D721Med (cell line): ENCODE measurements around the gene RPL32.

Source experiments
- DNase-seq: peaks from one replicate; pipeline ENCODE4 v3.0.0; 2011; ENCODE audit warnings: low spot score; ENCODE audit not compliant: insufficient read length
- FAIRE-seq: peaks from 2 replicates; lab custom pipeline; 2011; peaks lifted over from hg19 to GRCh38; lab: Jason Lieb, UNC
- TF ChIP-seq, protein P1 (sequence below): IDR thresholded peaks from 2 replicates; pipeline ENCODE4 v1.5.1; 2012; ENCODE audit warnings: mild to moderate bottlenecking, control low read depth; ENCODE audit not compliant: insufficient read depth; ENCODE audit errors: missing control alignments

Gene RPL32

DNA sequence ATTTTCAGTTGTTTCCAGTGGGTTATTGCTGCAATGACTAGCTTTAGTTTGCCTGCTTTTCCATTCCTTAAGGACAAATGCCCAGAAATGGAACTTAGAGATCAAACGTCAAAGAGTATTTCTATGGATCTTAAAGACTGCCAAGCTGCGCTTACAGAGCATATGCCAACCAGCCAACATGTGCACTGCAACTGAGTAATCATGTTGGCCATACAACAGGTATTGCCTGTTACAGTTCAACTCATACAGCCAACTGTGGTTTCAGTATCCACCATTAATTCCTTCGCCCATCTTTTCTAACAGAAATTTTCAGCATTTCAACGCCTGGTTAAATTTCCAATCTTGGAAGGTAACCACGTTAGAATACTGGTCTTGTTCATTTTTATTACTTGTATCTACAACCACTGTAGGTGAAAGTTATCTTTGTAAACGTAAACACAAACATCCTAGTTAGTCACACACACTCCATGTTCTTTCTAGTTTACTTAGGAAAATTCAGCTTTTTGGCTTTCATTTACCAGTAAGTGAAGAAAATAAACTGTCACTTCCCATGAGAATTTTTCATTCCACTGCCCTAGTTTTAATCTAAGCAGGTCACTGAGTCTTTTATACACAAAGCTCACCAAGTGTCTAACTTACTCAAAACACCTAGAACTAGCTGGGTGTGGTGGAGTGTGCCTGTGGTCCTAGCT lies 3.9 kb downstream of the RPL32 start:
- TF ChIP-seq, protein P1, sequence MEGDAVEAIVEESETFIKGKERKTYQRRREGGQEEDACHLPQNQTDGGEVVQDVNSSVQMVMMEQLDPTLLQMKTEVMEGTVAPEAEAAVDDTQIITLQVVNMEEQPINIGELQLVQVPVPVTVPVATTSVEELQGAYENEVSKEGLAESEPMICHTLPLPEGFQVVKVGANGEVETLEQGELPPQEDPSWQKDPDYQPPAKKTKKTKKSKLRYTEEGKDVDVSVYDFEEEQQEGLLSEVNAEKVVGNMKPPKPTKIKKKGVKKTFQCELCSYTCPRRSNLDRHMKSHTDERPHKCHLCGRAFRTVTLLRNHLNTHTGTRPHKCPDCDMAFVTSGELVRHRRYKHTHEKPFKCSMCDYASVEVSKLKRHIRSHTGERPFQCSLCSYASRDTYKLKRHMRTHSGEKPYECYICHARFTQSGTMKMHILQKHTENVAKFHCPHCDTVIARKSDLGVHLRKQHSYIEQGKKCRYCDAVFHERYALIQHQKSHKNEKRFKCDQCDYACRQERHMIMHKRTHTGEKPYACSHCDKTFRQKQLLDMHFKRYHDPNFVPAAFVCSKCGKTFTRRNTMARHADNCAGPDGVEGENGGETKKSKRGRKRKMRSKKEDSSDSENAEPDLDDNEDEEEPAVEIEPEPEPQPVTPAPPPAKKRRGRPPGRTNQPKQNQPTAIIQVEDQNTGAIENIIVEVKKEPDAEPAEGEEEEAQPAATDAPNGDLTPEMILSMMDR: no peak
- no peak for DNase-seq
- FAIRE-seq: no peak

DNA sequence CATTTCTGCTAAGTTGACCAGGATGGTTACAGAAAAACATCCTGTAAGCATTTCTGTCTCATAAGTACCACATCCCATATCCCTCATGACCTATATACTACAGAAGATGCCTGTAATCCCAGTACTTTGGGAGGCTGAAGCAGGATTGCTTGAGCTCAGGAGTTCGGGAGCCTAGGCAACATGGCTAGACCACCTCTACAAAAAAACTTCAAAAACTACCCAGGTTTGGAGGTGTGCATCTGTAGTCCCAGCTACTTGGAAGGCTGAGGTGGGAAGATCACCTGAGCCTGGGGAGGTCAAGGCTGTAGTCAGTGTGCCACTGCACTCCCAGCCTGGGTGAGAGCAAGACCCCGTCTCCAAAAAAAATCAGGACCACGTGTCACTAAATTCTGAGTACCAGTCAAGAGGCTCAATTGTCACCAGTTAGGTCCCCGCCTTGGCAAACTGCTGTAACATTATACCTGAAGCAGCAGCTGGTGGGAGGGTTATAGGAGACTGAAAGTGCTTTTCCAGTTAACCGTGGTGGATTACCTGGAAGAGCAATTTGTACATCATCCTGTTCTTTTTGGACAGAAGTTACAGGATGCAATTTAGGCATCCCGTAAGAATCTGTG lies 6.2 kb downstream of the RPL32 start:
- TF ChIP-seq, protein P1: no peak
- FAIRE-seq (no peak), DNase-seq (no peak)

DNA sequence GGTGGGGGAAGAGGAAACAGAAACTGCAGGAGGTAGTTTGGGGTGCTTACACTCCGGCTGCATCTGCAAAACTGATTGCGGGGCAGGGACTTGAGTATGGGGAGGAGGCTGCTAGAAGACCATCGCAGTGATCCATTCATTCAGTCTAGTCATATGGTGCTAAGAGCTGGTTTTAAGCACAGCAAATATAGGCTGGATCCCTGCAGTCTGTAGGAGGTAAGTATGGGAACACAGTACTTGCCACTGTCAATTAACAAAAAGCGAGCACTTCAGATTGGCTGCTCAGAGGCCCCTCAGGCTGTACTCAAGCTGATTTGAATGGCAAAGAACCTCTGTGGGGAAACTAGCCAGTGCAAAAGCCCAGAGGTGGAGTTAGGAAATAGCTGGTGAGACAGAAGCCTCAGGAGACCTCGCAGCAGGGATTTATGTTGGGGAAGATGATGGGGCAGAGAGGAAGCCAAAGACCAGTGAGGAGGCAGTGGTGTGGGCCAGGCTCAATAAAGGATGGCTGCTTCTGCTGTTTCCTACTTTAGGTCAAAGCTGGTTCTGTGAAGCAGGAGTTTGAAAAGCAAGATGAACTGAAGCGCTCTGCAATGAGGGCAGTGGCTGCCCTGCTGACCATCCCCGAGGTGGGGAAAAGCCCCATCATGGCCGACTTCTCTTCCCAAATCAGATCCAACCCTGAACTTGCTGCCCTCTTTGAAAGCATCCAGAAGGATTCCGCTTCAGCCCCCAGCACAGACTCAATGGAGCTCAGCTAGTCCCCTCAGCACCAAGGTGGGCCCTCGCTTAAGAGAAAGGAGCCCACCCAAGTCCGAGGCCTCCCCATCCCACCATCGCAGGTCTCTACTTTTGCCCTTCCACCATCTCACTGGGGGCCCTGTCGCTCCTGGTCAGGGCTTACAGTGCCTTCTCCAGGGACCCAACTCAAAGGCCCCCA lies 7.9 kb downstream of the RPL32 start:
- DNase-seq (no peak), FAIRE-seq (no peak)
- TF ChIP-seq, protein P1: no peak

DNA sequence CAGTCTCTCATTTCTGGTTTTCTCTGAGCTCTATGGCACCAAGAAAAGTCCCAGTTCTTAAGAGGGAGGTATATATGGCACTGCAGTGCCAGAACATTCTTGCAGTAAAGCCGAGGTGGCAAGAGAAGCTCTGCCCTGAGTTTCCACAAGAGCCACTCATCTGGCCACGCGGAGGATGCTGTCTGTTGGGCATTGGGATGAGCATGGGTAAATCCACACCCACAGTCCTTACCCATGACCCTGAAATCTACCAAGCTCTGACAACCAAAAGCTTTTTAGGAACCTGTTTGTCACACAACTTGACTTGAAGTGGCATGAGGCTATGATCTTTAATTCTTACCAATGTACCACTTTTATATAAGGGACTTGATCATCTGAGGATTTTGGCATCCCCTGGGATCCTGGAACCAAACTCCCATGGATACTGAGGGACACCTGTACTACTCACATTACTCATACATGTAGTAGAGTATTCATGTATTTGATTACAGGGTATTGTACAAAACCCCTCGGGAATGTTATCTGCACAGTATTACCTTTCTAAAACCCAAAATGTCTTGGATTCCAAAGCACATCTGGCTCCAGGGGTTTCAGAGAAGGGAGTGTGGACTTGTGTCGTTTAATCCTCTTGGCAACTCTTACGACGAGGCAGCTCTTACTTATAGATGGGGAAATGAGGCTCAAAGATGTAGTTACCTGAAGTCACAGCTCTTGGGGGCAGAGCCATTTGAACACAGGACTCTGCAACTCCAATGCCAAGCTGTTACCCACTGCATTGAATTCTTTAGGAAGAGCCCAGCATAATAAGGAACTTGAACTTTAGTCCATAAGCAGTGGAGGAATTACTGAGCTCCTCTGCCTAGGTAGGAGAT lies 8.8 kb downstream of the RPL32 start:
- TF ChIP-seq, protein P1: no peak
- FAIRE-seq: no peak
- DNase-seq: no peak

DNA sequence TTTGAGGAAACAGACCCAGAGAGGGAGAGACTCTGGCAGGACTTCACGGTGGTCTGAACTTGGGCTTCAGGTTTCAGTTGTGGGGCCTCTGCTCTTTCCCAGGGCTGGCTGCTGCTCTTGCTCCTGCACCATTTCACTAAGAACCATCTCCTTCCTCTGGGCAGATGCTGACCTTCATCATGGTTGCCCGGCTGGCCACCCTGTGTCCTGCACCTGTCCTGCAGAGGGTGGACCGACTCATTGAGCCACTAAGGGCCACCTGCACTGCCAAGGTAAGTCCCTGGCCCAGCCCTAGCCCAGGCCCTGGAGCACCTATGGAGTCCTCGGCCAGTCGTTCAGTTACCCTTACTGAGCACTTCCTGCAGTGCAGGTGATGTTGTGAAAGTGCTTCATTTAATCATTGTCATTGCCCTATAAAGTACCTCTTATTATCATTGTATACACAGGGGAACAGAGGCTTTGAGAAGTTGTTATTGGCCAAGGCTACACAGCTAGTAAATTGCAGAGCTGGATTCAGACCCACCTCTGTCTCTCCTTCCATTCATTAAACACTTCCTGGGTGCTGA lies 10.0 kb downstream of the RPL32 start:
- TF ChIP-seq, protein P1: no peak
- DNase-seq: no peak
- FAIRE-seq: no peak

DNA sequence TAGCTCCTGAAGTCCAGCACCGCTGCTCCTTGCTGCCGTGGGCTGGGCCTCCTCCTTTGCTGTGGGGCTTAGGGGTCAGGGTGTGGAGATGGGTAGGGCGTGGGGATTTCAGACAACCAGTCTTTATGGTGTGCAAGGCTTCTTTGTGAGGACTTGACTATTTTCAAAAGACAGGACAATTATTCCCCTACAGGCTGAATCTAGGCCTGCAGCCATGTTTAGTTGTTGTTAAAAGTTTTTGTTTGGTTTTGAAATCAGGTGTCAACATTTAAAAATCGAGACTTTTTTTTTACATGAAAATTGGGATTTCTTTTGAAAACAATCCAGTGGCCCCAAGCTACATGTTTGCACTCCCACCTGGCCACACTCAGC lies 10.6 kb downstream of the RPL32 start:
- TF ChIP-seq, protein P1: no peak
- DNase-seq (no peak), FAIRE-seq (no peak)
